Endothelial cell of umbilical vein (primary cell): ENCODE measurements around the gene PRLR. TPM values are rescaled to one million over a fixed set of nuclear protein-coding genes. Genes with fewer than 3 reads are reported as not detected.

Experiments used
- BruUV-seq: library from RNA; stranded (reverse); fragments of 400-500 nt; replicated peaks from 2 replicates; lab custom pipeline; 2021; lab: Mats Ljungman, UMichigan
- CTCF ChIA-PET: fragments of 300-600, 350-600 bp; sonication (Branson Sonifier 250); formaldehyde crosslinking; loops from one replicate; lab custom pipeline; 2021; ENCODE audit warnings: antibody characterized with exemption, inconsistent platforms; lab: Charles Lee
- POLR2A ChIA-PET: fragments of 300-600, 350-600 bp; sonication (Branson Sonifier 250); formaldehyde crosslinking; loops from one replicate; lab custom pipeline; 2021; ENCODE audit warnings: antibody characterized with exemption, inconsistent platforms; lab: Charles Lee
- DNase-seq: peaks from one replicate; pipeline ENCODE4 v3.0.0-alpha.2; 2011; ENCODE audit warnings: low read depth, low spot score
- FAIRE-seq: peaks from 2 replicates; lab custom pipeline; 2011; peaks lifted over from hg19 to GRCh38; lab: Jason Lieb, UNC
- H2AFZ ChIP-seq: 2 replicates; pipeline ENCODE4 v1.6.0; 2012; ENCODE audit warnings: low read depth, low read length, control low read depth, inconsistent platforms
- H3K27ac ChIP-seq: 2 replicates; pipeline ENCODE4 v1.5.1; 2011; ENCODE audit warnings: low read depth, mild to moderate bottlenecking, control low read depth, low read length, moderate library complexity; ENCODE audit not compliant: insufficient read depth
- H3K27me3 ChIP-seq, 2 experiments: 2 replicates each; pipeline versions ENCODE4 v1.6.0 to v1.6.1; 2011; ENCODE audit warnings: low read length in 2 of 2, mixed read lengths in 1 of 2; ENCODE audit not compliant: control insufficient read depth in 2 of 2, insufficient read depth in 2 of 2
- H3K36me3 ChIP-seq, 2 experiments: 2 replicates in 1 of 2; 3 replicates in 1 of 2; pipeline ENCODE4 v1.5.1; 2011; ENCODE audit warnings: low read length in 2 of 2, mild to moderate bottlenecking in 1 of 2, moderate library complexity in 1 of 2; ENCODE audit not compliant: control insufficient read depth in 2 of 2, insufficient read depth in 2 of 2; ENCODE audit errors: extremely low read depth in 1 of 2
- H3K4me1 ChIP-seq: 3 replicates; pipeline ENCODE4 v1.5.1; 2011; ENCODE audit warnings: mild to moderate bottlenecking, low read length; ENCODE audit not compliant: control insufficient read depth, insufficient read depth; ENCODE audit errors: extremely low read depth
- H3K4me2 ChIP-seq: 2 replicates; pipeline ENCODE4 v1.6.1; 2011; ENCODE audit warnings: low read length, control low read depth, mixed read lengths; ENCODE audit not compliant: insufficient read depth
- H3K4me3 ChIP-seq, 3 experiments: fragments of 200-600 bp in 1 of 3; sonication (generic), shearing (Covaris generic) in 1 of 3; replicated peaks in 1 of 3; 2 replicates each; pipeline ENCODE4 v1.5.1; 2011 to 2016; ENCODE audit warnings: control low read depth in 3 of 3, low read length in 3 of 3, mild to moderate bottlenecking in 2 of 3, inconsistent platforms in 1 of 3, low read depth in 1 of 3, moderate library complexity in 1 of 3; ENCODE audit not compliant: insufficient read depth in 1 of 3
- H3K79me2 ChIP-seq: 2 replicates; pipeline ENCODE4 v1.6.0; 2012; ENCODE audit warnings: low read length, inconsistent platforms; ENCODE audit not compliant: control insufficient read depth, insufficient read depth
- H3K9ac ChIP-seq: replicated peaks from 2 replicates; pipeline ENCODE3; 2011; ENCODE audit warnings: low read length, control low read depth; ENCODE audit not compliant: insufficient read depth; ENCODE audit errors: extremely low read depth
- H3K9me1 ChIP-seq: replicated peaks from 3 replicates; pipeline ENCODE4 v1.6.0; 2011; ENCODE audit warnings: mild to moderate bottlenecking, low read length; ENCODE audit not compliant: control insufficient read depth, insufficient read depth; ENCODE audit errors: extremely low read depth
- H3K9me3 ChIP-seq: replicated peaks from 2 replicates; pipeline ENCODE4 v1.5.1; 2012; ENCODE audit warnings: low read length, inconsistent platforms; ENCODE audit not compliant: control insufficient read depth, insufficient read depth
- H4K20me1 ChIP-seq: replicated peaks from 2 replicates; pipeline ENCODE3; 2011; ENCODE audit warnings: mild to moderate bottlenecking, low read length; ENCODE audit not compliant: control insufficient read depth, insufficient read depth; ENCODE audit errors: extremely low read depth
- CTCF ChIP-seq, 2 donors: IDR thresholded peaks; 1 replicate in 1 of 2; 2 replicates in 1 of 2; pipeline ENCODE4 v1.5.1; 2011; ENCODE audit warnings: low read length in 2 of 2, mild to moderate bottlenecking in 2 of 2, moderate library complexity in 2 of 2, control low read depth in 1 of 2, inconsistent platforms in 1 of 2, low read depth in 1 of 2; ENCODE audit not compliant: insufficient read depth in 1 of 2; ENCODE audit errors: extremely low read depth in 1 of 2
- EZH2 ChIP-seq: IDR thresholded peaks from 2 replicates; pipeline ENCODE4 v1.6.1; 2012; ENCODE audit warnings: borderline replicate concordance, low read depth, mild to moderate bottlenecking, moderate library complexity, low read length, inconsistent platforms; ENCODE audit not compliant: severe bottlenecking
- FOS ChIP-seq: IDR thresholded peaks from 2 replicates; pipeline ENCODE4 v1.6.1; 2011; ENCODE audit warnings: mild to moderate bottlenecking, low read length, moderate library complexity, borderline replicate concordance; ENCODE audit not compliant: insufficient read depth
- GATA2 ChIP-seq: IDR thresholded peaks from 2 replicates; pipeline ENCODE4 v1.7.0; 2011; ENCODE audit warnings: low read depth, mild to moderate bottlenecking, moderate library complexity, mixed read lengths, low read length; ENCODE audit not compliant: insufficient read length, insufficient read depth
- JUN ChIP-seq: IDR thresholded peaks from 2 replicates; pipeline ENCODE4 v1.6.1; 2011; ENCODE audit warnings: borderline replicate concordance, low read depth; ENCODE audit not compliant: insufficient read length, insufficient read depth
- MAX ChIP-seq: IDR thresholded peaks from 2 replicates; pipeline ENCODE4 v1.6.1; 2011; ENCODE audit not compliant: insufficient read depth, insufficient read length
- MYC ChIP-seq: IDR thresholded peaks from one replicate; pipeline ENCODE4 v1.6.1; 2011; ENCODE audit warnings: mild to moderate bottlenecking, low read depth, low read length
- POLR2A ChIP-seq: IDR thresholded peaks from 2 replicates; pipeline ENCODE4 v1.6.1; 2012; ENCODE audit warnings: low read depth, mild to moderate bottlenecking, control low read depth, low read length
- POLR2AphosphoS5 ChIP-seq: IDR thresholded peaks from 2 replicates; pipeline ENCODE4 v1.6.1; 2012; ENCODE audit warnings: low read depth, mild to moderate bottlenecking, control low read depth, low read length, moderate library complexity; ENCODE audit not compliant: insufficient read depth
- dilution Hi-C: fragments of 300-500 bp; cut with MboI; formaldehyde crosslinking; loops from one replicate; pipeline ENCODE4 v1.15.0; 2019; ENCODE audit warnings: low sequenced_read_pairs; ENCODE audit not compliant: extremely low pct_ligation_motif_present
- intact Hi-C: fragments of 100-400 bp; cut with micrococcal nuclease; formaldehyde crosslinking; loops from one replicate; pipeline ENCODE4 v1.10.0; 2022
- polyA plus RNA-seq, 4 experiments: library from polyadenylated mRNA; depleted of rRNA in 3 of 4; stranded (reverse) in 3 of 4; unstranded in 1 of 4; fragments of >200 nt; gene quantifications; 2 replicates each; pipeline versions ENCODE4 v1.2.1 to v1.2.3, GENCODE V29; 2011 to 2012; ENCODE audit warnings: missing spikeins in 1 of 4
- total RNA-seq: library from RNA; stranded (reverse); gene quantifications from 2 replicates; pipeline ENCODE4 v1.2.3, GENCODE V29; 2021

PRLR gene
- total and polyA plus RNA-seq, 2 donors (not counting 3 experiments of a cell fraction or from before 2014, with no cell fraction given), result not detected

GRCh38 chr5:35114698-35115097, 115.6 kb downstream of the PRLR start:
- H3K4me2 ChIP-seq, result no peak overlapping the region
- DNase-seq (no peak), FAIRE-seq (no peak)
- H3K27ac ChIP-seq, result no peak overlapping the region
- H3K9ac ChIP-seq, result no peak overlapping the region
- no peaks in the 10 kb centered on the region for H3K27me3 ChIP-seq
- H3K79me2 ChIP-seq, result no peaks in the 10 kb centered on the region
- no peak for TF ChIP-seq POLR2A
- TF ChIP-seq EZH2, result no peak
- TF ChIP-seq MAX, result no peak
- TF ChIP-seq POLR2AphosphoS5, result no peak
- no peak for TF ChIP-seq CTCF (IDR thresholded peaks at IDR 0.05; ENCODE audit: extremely low read depth in 1 of 2, insufficient read depth in 1 of 2, low read depth in 1 of 2, low read length in 2 of 2)
- no peak for TF ChIP-seq JUN
- TF ChIP-seq FOS, result no peak
- no peak for TF ChIP-seq MYC
- no peak for TF ChIP-seq GATA2
- no peaks in the 10 kb centered on the region for H3K36me3 ChIP-seq
- ChIA-PET CTCF (no interaction called here), POLR2A (no interaction called here)
- H3K9me3 ChIP-seq, result no peaks in the 10 kb centered on the region
- H3K9me1 ChIP-seq, result no peaks in the 10 kb centered on the region
- intact Hi-C loops (no loop called here), dilution Hi-C loops (no loop called here)
- H4K20me1 ChIP-seq, result no peaks in the 10 kb centered on the region
- H3K4me3 ChIP-seq, result no peak overlapping the region
- no peak overlapping the region for H2AFZ ChIP-seq
- no peaks in the 10 kb centered on the region for H3K4me1 ChIP-seq
- BruUV-seq, result no TSS peak
